GM12801 (cell line): ENCODE data around the gene TPH2.

Source experiments
- TF ChIP-seq, protein P1 (sequence below): IDR thresholded peaks from one replicate; pipeline ENCODE4 v1.5.1; 2011; ENCODE audit warnings: control low read depth; ENCODE audit not compliant: insufficient read length; ENCODE audit errors: extremely low read depth

The TPH2 gene

GRCh38 chr12:72028966-72029365, 90.3 kb downstream of the TPH2 start:
- TF ChIP-seq, protein P1, sequence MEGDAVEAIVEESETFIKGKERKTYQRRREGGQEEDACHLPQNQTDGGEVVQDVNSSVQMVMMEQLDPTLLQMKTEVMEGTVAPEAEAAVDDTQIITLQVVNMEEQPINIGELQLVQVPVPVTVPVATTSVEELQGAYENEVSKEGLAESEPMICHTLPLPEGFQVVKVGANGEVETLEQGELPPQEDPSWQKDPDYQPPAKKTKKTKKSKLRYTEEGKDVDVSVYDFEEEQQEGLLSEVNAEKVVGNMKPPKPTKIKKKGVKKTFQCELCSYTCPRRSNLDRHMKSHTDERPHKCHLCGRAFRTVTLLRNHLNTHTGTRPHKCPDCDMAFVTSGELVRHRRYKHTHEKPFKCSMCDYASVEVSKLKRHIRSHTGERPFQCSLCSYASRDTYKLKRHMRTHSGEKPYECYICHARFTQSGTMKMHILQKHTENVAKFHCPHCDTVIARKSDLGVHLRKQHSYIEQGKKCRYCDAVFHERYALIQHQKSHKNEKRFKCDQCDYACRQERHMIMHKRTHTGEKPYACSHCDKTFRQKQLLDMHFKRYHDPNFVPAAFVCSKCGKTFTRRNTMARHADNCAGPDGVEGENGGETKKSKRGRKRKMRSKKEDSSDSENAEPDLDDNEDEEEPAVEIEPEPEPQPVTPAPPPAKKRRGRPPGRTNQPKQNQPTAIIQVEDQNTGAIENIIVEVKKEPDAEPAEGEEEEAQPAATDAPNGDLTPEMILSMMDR, result no peak

DNA sequence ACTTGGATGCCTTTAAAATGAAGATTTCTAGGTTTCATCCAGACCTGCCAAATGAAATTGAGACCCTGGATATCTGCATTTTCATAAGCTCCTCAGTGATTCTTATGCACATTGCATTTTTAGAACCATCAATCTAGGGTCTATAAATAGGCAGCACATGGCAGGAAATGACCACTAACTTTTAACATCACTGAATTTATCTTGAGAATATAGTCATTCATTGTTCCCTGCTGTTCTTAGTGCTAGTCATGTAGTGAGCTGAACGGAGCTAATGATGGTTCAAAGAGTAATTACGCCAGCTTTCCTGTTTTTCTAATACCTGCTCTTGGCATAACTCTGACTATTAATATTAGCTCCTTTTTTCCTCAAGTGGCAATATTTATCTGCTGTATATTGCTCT, 91.6 kb downstream of the TPH2 start:
- TF ChIP-seq, protein P1, result no peak

DNA sequence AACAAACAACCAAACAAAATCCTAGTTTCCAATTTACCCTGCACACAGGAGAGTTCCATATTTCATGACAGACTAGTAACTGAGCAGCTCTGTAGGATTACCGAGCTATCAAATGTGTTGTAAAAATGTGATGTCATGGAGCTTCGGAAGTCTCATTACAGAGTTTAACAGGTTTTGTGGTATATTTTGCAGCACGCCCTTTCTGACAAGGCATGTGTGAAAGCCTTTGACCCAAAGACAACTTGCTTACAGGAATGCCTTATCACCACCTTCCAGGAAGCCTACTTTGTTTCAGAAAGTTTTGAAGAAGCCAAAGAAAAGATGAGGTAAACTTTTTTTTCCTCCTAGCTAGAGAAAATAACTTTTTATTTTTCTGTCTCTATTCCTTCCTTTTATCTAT, 92.4 kb downstream of the TPH2 start:
- TF ChIP-seq, protein P1, result no peak

DNA sequence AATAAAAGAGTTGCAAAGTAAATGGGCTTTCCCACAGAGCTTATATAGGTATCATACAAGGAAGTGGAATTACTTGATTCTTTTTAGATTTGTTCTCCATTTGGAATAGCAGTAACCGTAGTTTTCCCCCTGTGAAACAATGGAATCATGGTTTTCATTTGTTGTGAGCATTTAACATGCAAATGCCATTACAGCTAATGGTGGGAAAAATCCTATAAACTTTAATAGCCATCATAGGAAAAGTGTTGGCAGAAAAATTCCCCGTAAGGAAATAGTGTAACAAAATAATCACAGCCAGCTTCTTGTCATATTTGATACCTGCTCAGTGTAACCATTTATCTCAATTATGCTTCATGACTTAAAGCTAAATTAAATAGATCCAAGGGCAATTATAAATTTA, 95.3 kb downstream of the TPH2 start:
- TF ChIP-seq, protein P1, result no peak

GRCh38 chr12:72035625-72036024, 97.0 kb downstream of the TPH2 start:
- TF ChIP-seq, protein P1, result no peak

GRCh38 chr12:72036393-72036792, 97.7 kb downstream of the TPH2 start:
- TF ChIP-seq, protein P1, result no peak

GRCh38 chr12:72037006-72037795, 98.6 kb downstream of the TPH2 start:
- TF ChIP-seq, protein P1, result no peak
